Measurements from ENCODE around the gene PTPRM.

The PTPRM gene

GRCh38 chr18:8376113-8376512, 809.0 kb downstream of the PTPRM start:
- no peak for DNase-seq

- DNase-seq, result no peak
Measured at GRCh38 chr18:8379187-8379941, 812.2 kb downstream of the PTPRM start.

GRCh38 chr18:8380006-8380405, 812.9 kb downstream of the PTPRM start:
- DNase-seq, result no peak

GRCh38 chr18:8380926-8381325, 813.8 kb downstream of the PTPRM start:
- no peak for DNase-seq

GRCh38 chr18:8381821-8382459, 814.8 kb downstream of the PTPRM start:
- no peak for DNase-seq

GRCh38 chr18:8385400-8385799, 818.3 kb downstream of the PTPRM start:
- DNase-seq, result no peak

- DNase-seq, result no peak
Measured at GRCh38 chr18:8386669-8387380, 819.7 kb downstream of the PTPRM start.

- DNase-seq, result peak; percentile 53
Measured at GRCh38 chr18:8389391-8390340, 822.5 kb downstream of the PTPRM start.

GRCh38 chr18:8391068-8391467, 824.0 kb downstream of the PTPRM start:
- no peak for DNase-seq

- no peak for DNase-seq
Measured at GRCh38 chr18:8396254-8396653, 829.1 kb downstream of the PTPRM start.

- DNase-seq, result no peak
Measured at GRCh38 chr18:8397034-8397433, 829.9 kb downstream of the PTPRM start.

- no peak for DNase-seq
Measured at GRCh38 chr18:8399138-8399537, 832.0 kb downstream of the PTPRM start.

- DNase-seq, result no peak
Measured at GRCh38 chr18:8400193-8400752, 833.2 kb downstream of the PTPRM start.

- no peak for DNase-seq
Measured at GRCh38 chr18:8400825-8401224, 833.7 kb downstream of the PTPRM start.

- DNase-seq, result no peak
Measured at GRCh38 chr18:8401606-8402005, 834.5 kb downstream of the PTPRM start.

GRCh38 chr18:8402237-8402636, 835.1 kb downstream of the PTPRM start:
- no peak for DNase-seq

- DNase-seq, result no peak
Measured at GRCh38 chr18:8403713-8404112, 836.6 kb downstream of the PTPRM start.

- DNase-seq, result no peak
Measured at GRCh38 chr18:8406186-8406867, 839.2 kb downstream of the PTPRM start.

- DNase-seq, result no peak
Measured at GRCh38 chr18:8406868-8407250, 839.7 kb downstream of the PTPRM start.

- DNase-seq, result no peak
Measured at GRCh38 chr18:8409151-8409550, 842.0 kb downstream of the PTPRM start.

GRCh38 chr18:8411492-8411891, 844.4 kb downstream of the PTPRM start:
- no peak for DNase-seq

- DNase-seq, result no peak
Measured at GRCh38 chr18:8412117-8412516, 845.0 kb downstream of the PTPRM start.

All from activated CD4-positive, alpha-beta T cell treated with anti-CD3 and anti-CD28 coated beads, Interleukin-2, Interleukin-6, amounts not matched to agents 100 ng/mL and 50 ng/mL, durations not matched to agents 16 hours and 8 hours (primary cell).